T-helper 1 cell treated with Interleukin-12 subunit alpha and Interleukin-12 subunit beta and Interleukin-4 antibody, amounts not matched to agents 30 μg/mL and 1 μg/mL, for 36 hours (primary cell): Measurements from ENCODE around the gene ZNF740.
A peak's percentile ranks its signal among the peaks of the same experiment; 100 is the strongest.

Experiments
- H3K27ac Mint-ChIP-seq: one replicate; pipeline ENCODE4 v1.8.0; 2021; ENCODE audit warnings: mild to moderate bottlenecking, mixed read lengths
- H3K27me3 Mint-ChIP-seq: one replicate; pipeline ENCODE4 v1.8.0; 2021; ENCODE audit warnings: low read depth, mixed read lengths
- H3K36me3 Mint-ChIP-seq: one replicate; pipeline ENCODE4 v1.8.0; 2021; ENCODE audit warnings: low read depth, mixed read lengths
- H3K4me1 Mint-ChIP-seq: one replicate; pipeline ENCODE4 v1.8.0; 2021; ENCODE audit warnings: low read depth, mixed read lengths
- H3K4me3 Mint-ChIP-seq: one replicate; pipeline ENCODE4 v1.8.0; 2021; ENCODE audit warnings: mild to moderate bottlenecking, moderate library complexity, mixed read lengths
- H3K9me3 Mint-ChIP-seq: one replicate; pipeline ENCODE4 v1.8.0; 2021; ENCODE audit warnings: mixed read lengths

The ZNF740 gene

GRCh38 chr12:53182903-53183302, 2.4 kb downstream of the ZNF740 start:
- Mint-ChIP-seq H3K27ac (peak overlapping the region; percentile 18), H3K36me3 (peaks cover 56% of the 10 kb centered on the region), H3K4me3 (peak overlapping the region; percentile 48), H3K4me1 (peaks cover 45% of the 10 kb centered on the region), H3K27me3 (no peaks in the 10 kb centered on the region), H3K9me3 (no peaks in the 10 kb centered on the region)

- Mint-ChIP-seq H3K27ac (peak overlapping the region; percentile 11), H3K4me3 (no peak overlapping the region), H3K36me3 (peaks cover 65% of the 10 kb centered on the region), H3K9me3 (no peaks in the 10 kb centered on the region), H3K4me1 (peaks cover 35% of the 10 kb centered on the region), H3K27me3 (no peaks in the 10 kb centered on the region)
These were observed 4.3 kb downstream of the ZNF740 start for GRCh38 chr12:53184828-53185227.

GRCh38 chr12:53185582-53186153, 5.1 kb downstream of the ZNF740 start:
- no peaks in the 10 kb centered on the region for H3K9me3 Mint-ChIP-seq
- H3K36me3 Mint-ChIP-seq: peaks cover 68% of the 10 kb centered on the region
- peaks cover 33% of the 10 kb centered on the region for H3K4me1 Mint-ChIP-seq

GRCh38 chr12:53186745-53187144, 6.2 kb downstream of the ZNF740 start:
- H3K4me1 Mint-ChIP-seq: peaks cover 30% of the 10 kb centered on the region
- no peaks in the 10 kb centered on the region for H3K9me3 Mint-ChIP-seq

More at GRCh38 chr12:53185582-53186153, 5.1 kb downstream of the ZNF740 start:
- H3K4me3 Mint-ChIP-seq: no peak overlapping the region
- no peaks in the 10 kb centered on the region for H3K27me3 Mint-ChIP-seq
- no peak overlapping the region for H3K27ac Mint-ChIP-seq

GRCh38 chr12:53187145-53187899, 6.8 kb downstream of the ZNF740 start:
- Mint-ChIP-seq H3K27ac (no peak overlapping the region), H3K4me1 (peaks cover 27% of the 10 kb centered on the region), H3K27me3 (no peaks in the 10 kb centered on the region), H3K9me3 (no peaks in the 10 kb centered on the region), H3K4me3 (no peak overlapping the region), H3K36me3 (peaks cover 72% of the 10 kb centered on the region)

More at GRCh38 chr12:53186745-53187144, 6.2 kb downstream of the ZNF740 start:
- no peaks in the 10 kb centered on the region for H3K27me3 Mint-ChIP-seq
- peaks cover 72% of the 10 kb centered on the region for H3K36me3 Mint-ChIP-seq
- no peak overlapping the region for H3K27ac Mint-ChIP-seq
- no peak overlapping the region for H3K4me3 Mint-ChIP-seq

GRCh38 chr12:53190108-53190729, 9.7 kb downstream of the ZNF740 start:
- Mint-ChIP-seq H3K27ac (no peak overlapping the region), H3K9me3 (no peaks in the 10 kb centered on the region), H3K36me3 (peaks cover 80% of the 10 kb centered on the region), H3K4me3 (no peak overlapping the region), H3K27me3 (no peaks in the 10 kb centered on the region), H3K4me1 (peaks cover 15% of the 10 kb centered on the region)

DNA sequence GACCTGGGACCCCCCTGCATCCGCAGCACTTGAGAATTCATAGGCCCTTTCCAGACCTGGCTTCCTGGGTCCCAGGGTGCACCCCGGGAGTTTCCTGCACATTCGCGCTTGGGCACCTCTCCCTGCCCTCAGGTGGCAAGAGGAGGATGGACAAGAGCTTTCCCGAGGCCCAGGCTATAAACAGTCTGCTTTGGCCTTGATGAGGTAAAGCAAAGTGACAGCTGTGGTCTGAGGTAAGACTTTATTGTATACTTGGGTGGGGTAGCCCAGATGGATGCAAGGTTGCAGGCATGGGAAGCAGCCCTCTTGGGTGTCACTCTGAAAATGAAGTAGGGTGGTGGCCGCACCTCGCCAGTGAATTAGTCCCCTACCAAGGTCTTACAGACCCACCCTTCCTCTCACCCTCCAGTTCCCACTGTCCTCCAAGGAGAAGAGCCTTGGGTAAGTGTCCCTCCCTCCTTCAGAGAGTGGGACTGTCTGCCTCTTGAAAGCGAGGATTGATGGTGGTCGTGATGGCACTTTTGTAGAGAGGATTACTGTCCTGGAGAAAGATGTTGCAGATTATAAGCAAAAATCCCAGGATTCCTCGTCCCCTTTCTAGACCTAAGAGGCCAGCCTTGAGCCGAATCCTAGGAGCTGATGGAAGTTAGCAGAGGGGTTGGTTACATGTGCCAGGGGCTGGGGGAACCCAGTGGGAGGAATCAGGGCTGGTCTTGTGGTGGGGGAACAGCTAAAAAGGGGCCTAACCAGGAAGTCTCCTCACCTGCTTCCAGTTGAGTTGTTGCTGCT, 10.8 kb downstream of the ZNF740 start:
- Mint-ChIP-seq H3K27me3 (no peaks in the 10 kb centered on the region), H3K4me3 (no peak overlapping the region), H3K36me3 (peaks cover 79% of the 10 kb centered on the region), H3K27ac (no peak overlapping the region), H3K4me1 (peaks cover 15% of the 10 kb centered on the region), H3K9me3 (no peaks in the 10 kb centered on the region)

DNA sequence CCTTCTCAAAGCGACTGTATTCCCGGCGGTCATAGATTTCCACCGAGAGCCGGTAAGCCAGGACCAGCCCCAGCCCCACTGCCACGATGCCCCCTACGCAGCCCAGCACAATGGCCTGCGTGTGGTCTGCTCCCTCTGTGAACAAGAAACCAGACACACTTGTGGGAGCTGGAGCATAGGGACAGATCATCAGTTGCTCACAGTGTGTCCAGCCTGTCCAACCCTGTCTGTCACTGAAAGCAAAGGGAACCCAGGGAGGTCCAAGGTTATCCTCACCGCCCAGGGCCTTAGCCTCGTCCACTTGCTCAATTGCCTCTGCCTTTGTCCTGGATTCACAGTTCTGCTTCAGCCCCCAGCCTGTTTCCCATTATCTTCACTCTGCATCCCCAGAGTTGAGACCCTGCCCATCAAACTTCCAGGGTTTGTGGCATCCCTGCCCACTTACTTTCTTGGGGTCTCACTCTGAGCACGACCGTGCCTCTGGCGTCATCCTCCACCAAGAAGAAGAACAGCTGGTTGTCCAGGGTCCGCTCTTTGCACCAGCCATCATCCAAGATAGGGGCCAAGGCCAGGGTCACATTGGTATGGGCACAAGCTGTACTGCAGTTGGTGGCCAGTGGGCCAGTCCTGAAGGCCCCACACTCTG, 11.5 kb downstream of the ZNF740 start:
- Mint-ChIP-seq H3K4me1 (peaks cover 20% of the 10 kb centered on the region), H3K27ac (no peak overlapping the region), H3K4me3 (no peak overlapping the region), H3K27me3 (no peaks in the 10 kb centered on the region), H3K9me3 (no peaks in the 10 kb centered on the region), H3K36me3 (peaks cover 79% of the 10 kb centered on the region)

GRCh38 chr12:53192531-53193021, 12.1 kb downstream of the ZNF740 start:
- Mint-ChIP-seq H3K4me1 (peaks cover 22% of the 10 kb centered on the region), H3K27me3 (no peaks in the 10 kb centered on the region), H3K9me3 (no peaks in the 10 kb centered on the region), H3K27ac (no peak overlapping the region), H3K4me3 (no peak overlapping the region), H3K36me3 (peaks cover 77% of the 10 kb centered on the region)

GRCh38 chr12:53193040-53193439, 12.5 kb downstream of the ZNF740 start:
- Mint-ChIP-seq H3K27ac (peak overlapping the region; percentile 38), H3K36me3 (peaks cover 75% of the 10 kb centered on the region), H3K4me1 (peaks cover 26% of the 10 kb centered on the region), H3K27me3 (no peaks in the 10 kb centered on the region), H3K9me3 (no peaks in the 10 kb centered on the region), H3K4me3 (no peak overlapping the region)

GRCh38 chr12:53193985-53194716, 13.6 kb downstream of the ZNF740 start:
- Mint-ChIP-seq H3K9me3 (no peaks in the 10 kb centered on the region), H3K4me1 (peaks cover 36% of the 10 kb centered on the region), H3K36me3 (peaks cover 72% of the 10 kb centered on the region), H3K4me3 (no peak overlapping the region), H3K27me3 (no peaks in the 10 kb centered on the region), H3K27ac (no peak overlapping the region)

GRCh38 chr12:53194973-53195372, 14.5 kb downstream of the ZNF740 start:
- Mint-ChIP-seq H3K4me1 (peaks cover 41% of the 10 kb centered on the region), H3K27me3 (no peaks in the 10 kb centered on the region), H3K9me3 (no peaks in the 10 kb centered on the region), H3K36me3 (peaks cover 77% of the 10 kb centered on the region), H3K4me3 (no peak overlapping the region), H3K27ac (no peak overlapping the region)

DNA sequence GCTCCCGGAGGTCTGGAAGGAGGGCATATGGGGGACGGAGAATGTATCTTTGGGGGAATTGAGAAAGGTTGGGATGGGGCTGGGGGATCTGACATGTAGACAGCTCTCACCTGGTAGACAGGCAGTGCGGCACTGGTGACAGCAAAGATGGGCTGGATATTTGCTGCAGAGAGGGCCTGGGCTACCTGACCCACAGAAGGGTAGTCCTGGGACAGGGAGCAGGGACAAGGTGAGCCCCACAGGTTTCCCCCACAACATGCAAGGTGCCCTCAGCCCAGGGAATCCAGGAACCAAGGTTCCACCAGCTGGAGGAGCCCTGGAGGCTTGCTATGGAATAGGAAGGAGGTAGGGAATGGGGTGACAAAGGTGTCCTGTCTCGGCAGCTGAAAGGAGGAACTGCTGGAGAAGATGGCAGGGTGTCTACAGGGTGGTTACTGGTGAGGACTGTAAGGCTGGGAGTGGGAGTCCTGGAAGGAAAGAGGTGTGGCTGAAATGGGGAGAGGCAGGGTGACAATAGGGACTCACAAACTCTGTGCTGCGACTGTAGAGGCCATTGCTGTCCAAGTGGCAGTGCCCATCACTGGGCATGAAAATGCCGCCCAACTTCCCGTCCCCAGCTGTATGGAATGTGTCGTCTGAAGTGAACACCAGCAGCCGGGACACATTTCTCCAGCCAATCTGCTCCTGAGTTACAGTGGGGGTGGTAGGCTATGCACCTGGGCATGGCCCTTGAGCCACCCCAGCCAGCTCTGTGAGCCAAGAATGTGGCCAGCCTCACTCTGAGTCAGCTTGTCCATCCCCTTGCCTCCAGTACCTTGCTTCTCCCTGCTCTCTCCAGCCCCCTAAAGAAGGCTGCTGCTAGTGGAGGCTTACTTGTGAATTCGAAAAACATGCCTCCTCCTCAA, 15.2 kb downstream of the ZNF740 start:
- no peaks in the 10 kb centered on the region for H3K9me3 Mint-ChIP-seq
- H3K36me3 Mint-ChIP-seq: peaks cover 82% of the 10 kb centered on the region
- no peak overlapping the region for H3K4me3 Mint-ChIP-seq
- H3K27ac Mint-ChIP-seq: peak overlapping the region; percentile 72
- peaks cover 48% of the 10 kb centered on the region for H3K4me1 Mint-ChIP-seq
- no peaks in the 10 kb centered on the region for H3K27me3 Mint-ChIP-seq
